Measurements from ENCODE around the gene APOF. TPM values are rescaled to one million over a fixed set of nuclear protein-coding genes. Genes with fewer than 3 reads are reported as not detected.

Gene APOF
- total RNA-seq, 1 experiment from 2014 or later: 0.17 TPM

DNA sequence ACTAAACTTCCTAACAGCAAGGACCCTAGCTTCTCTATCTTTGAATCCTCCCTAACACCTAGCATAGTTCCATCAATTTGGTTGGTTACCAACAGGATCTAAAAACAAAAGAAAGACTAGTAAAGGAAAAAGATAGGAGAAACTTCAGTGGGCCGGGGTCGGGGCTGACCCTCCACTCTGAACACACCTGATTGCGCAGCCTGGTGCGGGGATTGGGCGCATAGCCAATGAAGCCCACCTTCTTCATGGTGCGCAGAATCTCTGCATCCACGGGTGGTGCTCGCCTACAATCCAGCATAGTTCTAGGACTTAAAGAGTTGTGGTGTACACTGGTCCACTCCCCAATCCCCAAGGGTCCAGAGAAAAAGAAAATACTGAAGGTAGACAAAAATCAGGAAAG lies 36.5 kb downstream of the APOF start:
- TF ChIP-seq CBX3 (IDR thresholded peaks at IDR 0.05; ENCODE audit: low read depth) (no peak), ATF3 (IDR thresholded peaks at IDR 0.05) (no peak), TCF7L2 (IDR thresholded peaks at IDR 0.05; ENCODE audit: borderline replicate concordance, extremely low read depth, insufficient read depth, insufficient read length) (no peak), POLR2A (IDR thresholded peaks at IDR 0.05; ENCODE audit: borderline replicate concordance, extremely low read depth, insufficient read depth, insufficient read length) (no peak), ZBTB33 (IDR thresholded peaks at IDR 0.05; ENCODE audit: extremely low read depth, insufficient replicate concordance, low read length) (no peak)
- TF ChIP-seq, protein P1, sequence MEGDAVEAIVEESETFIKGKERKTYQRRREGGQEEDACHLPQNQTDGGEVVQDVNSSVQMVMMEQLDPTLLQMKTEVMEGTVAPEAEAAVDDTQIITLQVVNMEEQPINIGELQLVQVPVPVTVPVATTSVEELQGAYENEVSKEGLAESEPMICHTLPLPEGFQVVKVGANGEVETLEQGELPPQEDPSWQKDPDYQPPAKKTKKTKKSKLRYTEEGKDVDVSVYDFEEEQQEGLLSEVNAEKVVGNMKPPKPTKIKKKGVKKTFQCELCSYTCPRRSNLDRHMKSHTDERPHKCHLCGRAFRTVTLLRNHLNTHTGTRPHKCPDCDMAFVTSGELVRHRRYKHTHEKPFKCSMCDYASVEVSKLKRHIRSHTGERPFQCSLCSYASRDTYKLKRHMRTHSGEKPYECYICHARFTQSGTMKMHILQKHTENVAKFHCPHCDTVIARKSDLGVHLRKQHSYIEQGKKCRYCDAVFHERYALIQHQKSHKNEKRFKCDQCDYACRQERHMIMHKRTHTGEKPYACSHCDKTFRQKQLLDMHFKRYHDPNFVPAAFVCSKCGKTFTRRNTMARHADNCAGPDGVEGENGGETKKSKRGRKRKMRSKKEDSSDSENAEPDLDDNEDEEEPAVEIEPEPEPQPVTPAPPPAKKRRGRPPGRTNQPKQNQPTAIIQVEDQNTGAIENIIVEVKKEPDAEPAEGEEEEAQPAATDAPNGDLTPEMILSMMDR (IDR thresholded peaks at IDR 0.05 in 2 of 3, conservative IDR thresholded peaks at IDR 0.05 in 1 of 3; ENCODE audit: borderline replicate concordance in 1 of 3, insufficient read depth in 1 of 3, low read depth in 2 of 3, low read length in 2 of 3): no peak
- TF ChIP-seq, protein P2, sequence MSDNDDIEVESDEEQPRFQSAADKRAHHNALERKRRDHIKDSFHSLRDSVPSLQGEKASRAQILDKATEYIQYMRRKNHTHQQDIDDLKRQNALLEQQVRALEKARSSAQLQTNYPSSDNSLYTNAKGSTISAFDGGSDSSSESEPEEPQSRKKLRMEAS (IDR thresholded peaks at IDR 0.05): no peak
- no TSS peak for BruUV-seq (replicated peaks)

More for the DNA sequence above, 36.5 kb downstream of the APOF start:
- Histone ChIP-seq H3K4me3 (replicated peaks in 1 of 2; ENCODE audit: low read depth in 1 of 2, low read length in 2 of 2) (no peak overlapping the region), H3K36me3 (ENCODE audit: control insufficient read depth in 1 of 2, insufficient read depth in 2 of 2, low read length in 2 of 2) (peaks cover 10 to 11% of the 10 kb centered on the region in 2 experiments; a peak in 3 of 4 replicates), H3K4me2 (ENCODE audit: low read length) (no peak overlapping the region), H3K9me2 (ENCODE audit: insufficient read depth) (no peaks in the 10 kb centered on the region), H3K27me3 (ENCODE audit: insufficient read depth, low read length) (no peaks in the 10 kb centered on the region), H4K20me1 (ENCODE audit: insufficient read depth) (no peaks in the 10 kb centered on the region), H3K4me1 (ENCODE audit: control insufficient read depth in 1 of 2, insufficient read depth in 2 of 2, low read length in 2 of 2) (peaks cover 2 to 5% of the 10 kb centered on the region in 2 experiments; a peak in 2 of 4 replicates), H3K79me2 (ENCODE audit: insufficient read depth, low read length) (no peaks in the 10 kb centered on the region), H2AFZ (ENCODE audit: low read depth, low read length, poor library complexity, severe bottlenecking) (no peak overlapping the region), H3K9ac (ENCODE audit: low read length) (no peak overlapping the region), H3K9me3 (ENCODE audit: control insufficient read depth in 1 of 2, insufficient read depth in 1 of 2, low read depth in 1 of 2, low read length in 2 of 2) (no peaks in the 10 kb centered on the region), H3K27ac (ENCODE audit: low read depth, low read length) (no peak overlapping the region)
- intact Hi-C loops (cut with micrococcal nuclease): no loop called here
- no peak for ATAC-seq
- CTCF ChIA-PET: no interaction called here
- RAD21 ChIA-PET (ENCODE audit: low non-redundant PET in 1 of 2, low total read pairs in 2 of 2, uncharacterized antibody in 2 of 2, unreplicated experiment in 2 of 2): no interaction called here
- POLR2A ChIA-PET: no interaction called here
- DNase-seq (ENCODE audit: low read depth, low spot score): no peak
